NCI-H146 treated with DMSO at 0.1 percent for 48 hours (cell line): ENCODE results near the gene KCNC1.

Experiments
- DNase-seq: peaks from one replicate; lab custom pipeline; 2025; ENCODE audit not compliant: unreplicated experiment; lab: John Stamatoyannopoulos, UW

The KCNC1 gene

GRCh38 chr11:17772704-17773600 lies 38.4 kb downstream of the KCNC1 start:
- no peak for DNase-seq

- DNase-seq = no peak
Observed at GRCh38 chr11:17773674-17774073, 39.1 kb downstream of the KCNC1 start.

- DNase-seq = no peak
Observed at GRCh38 chr11:17774232-17775034, 39.9 kb downstream of the KCNC1 start.

- no peak for DNase-seq
Observed at GRCh38 chr11:17775035-17775348, 40.4 kb downstream of the KCNC1 start.

- DNase-seq = no peak
Observed at GRCh38 chr11:17775507-17776211, 41.1 kb downstream of the KCNC1 start.

GRCh38 chr11:17776212-17776875 lies 41.8 kb downstream of the KCNC1 start:
- DNase-seq = no peak

GRCh38 chr11:17777086-17777737 lies 42.6 kb downstream of the KCNC1 start:
- DNase-seq = no peak

GRCh38 chr11:17777738-17778091 lies 43.1 kb downstream of the KCNC1 start:
- no peak for DNase-seq

- DNase-seq = no peak
Observed at GRCh38 chr11:17778352-17778751, 43.8 kb downstream of the KCNC1 start.

GRCh38 chr11:17778956-17779860 lies 44.6 kb downstream of the KCNC1 start:
- no peak for DNase-seq

- DNase-seq = no peak
Observed at GRCh38 chr11:17779861-17780594, 45.4 kb downstream of the KCNC1 start.

- DNase-seq = no peak
Observed at GRCh38 chr11:17780668-17781067, 46.1 kb downstream of the KCNC1 start.

GRCh38 chr11:17781221-17781620 lies 46.6 kb downstream of the KCNC1 start:
- DNase-seq = no peak

GRCh38 chr11:17781626-17782025 lies 47.0 kb downstream of the KCNC1 start:
- no peak for DNase-seq

- no peak for DNase-seq
Observed at GRCh38 chr11:17782145-17782544, 47.6 kb downstream of the KCNC1 start.

- no peak for DNase-seq
Observed at GRCh38 chr11:17782603-17783337, 48.2 kb downstream of the KCNC1 start.

GRCh38 chr11:17783878-17784277 lies 49.3 kb downstream of the KCNC1 start:
- DNase-seq = no peak

- DNase-seq = no peak
Observed at GRCh38 chr11:17786824-17787525, 52.4 kb downstream of the KCNC1 start.
